B cell (primary cell): ENCODE data around the gene CSNK2B. TPM values are rescaled to one million over a fixed set of nuclear protein-coding genes. Genes with fewer than 3 reads are reported as not detected.

Experiments used
- ATAC-seq: fragments of 200-7000 bp; cut with Tn5 transposase; one replicate; pipeline ENCODE4 v1.10.0; 2021; ENCODE audit warnings: low read depth, mild to moderate bottlenecking, moderate number of reproducible peaks, moderate library complexity
- CTCF ChIA-PET: fragments of 350-600 bp; sonication (Branson Sonifier 250); formaldehyde crosslinking; loops from one replicate; lab custom pipeline; 2021; ENCODE audit warnings: antibody characterized with exemption, inconsistent platforms; lab: Charles Lee
- POLR2A ChIA-PET: fragments of 350-600 bp; sonication (Branson Sonifier 250); formaldehyde crosslinking; loops from one replicate; lab custom pipeline; 2021; ENCODE audit warnings: antibody characterized with exemption; lab: Charles Lee
- DNase-seq: peaks from one replicate; pipeline ENCODE4 v3.0.0; 2013
- H2AFZ ChIP-seq: 2 replicates; pipeline ENCODE4 v1.6.1; 2012; ENCODE audit warnings: mild to moderate bottlenecking, low read depth, low read length; ENCODE audit not compliant: insufficient read depth, poor library complexity, severe bottlenecking
- H3K27ac ChIP-seq, 2 donors: 1 replicate in 1 of 2; 2 replicates in 1 of 2; pipeline ENCODE4 v1.5.1; 2012 to 2013; ENCODE audit warnings: low read length in 2 of 2, mild to moderate bottlenecking in 2 of 2, moderate library complexity in 1 of 2
- H3K27me3 ChIP-seq, 4 experiments: fragments of 200-600 bp in 1 of 4; sonication (generic) in 1 of 4; replicated peaks in 1 of 4; 1 replicate in 2 of 4; 2 replicates in 2 of 4; pipeline versions ENCODE4 v1.6.1 to v1.7.0; 2013 to 2016; ENCODE audit warnings: low read length in 3 of 4, mild to moderate bottlenecking in 2 of 4, mixed read lengths in 1 of 4, moderate library complexity in 1 of 4; ENCODE audit not compliant: insufficient read depth in 4 of 4, control insufficient read depth in 3 of 4; ENCODE audit errors: control extremely low read depth in 1 of 4
- H3K36me3 ChIP-seq, 2 experiments: replicated peaks in 1 of 2; 1 replicate in 1 of 2; 2 replicates in 1 of 2; pipeline versions ENCODE4 v1.6.1 to v1.7.1; 2013; ENCODE audit warnings: low read length in 1 of 2; ENCODE audit not compliant: insufficient read depth in 2 of 2, control insufficient read depth in 1 of 2; ENCODE audit errors: control extremely low read depth in 1 of 2, extremely low read depth in 1 of 2
- H3K4me1 ChIP-seq, 2 donors: fragments of 200-600 bp in 1 of 2; sonication (generic) in 1 of 2; 1 replicate in 1 of 2; 2 replicates in 1 of 2; pipeline versions ENCODE4 v1.5.1 to v1.6.1; 2013 to 2017; ENCODE audit warnings: low read length in 2 of 2; ENCODE audit not compliant: control insufficient read depth in 2 of 2, insufficient read depth in 2 of 2
- H3K4me2 ChIP-seq: replicated peaks from 2 replicates; pipeline ENCODE3; 2012; ENCODE audit warnings: mild to moderate bottlenecking, low read depth, low read length; ENCODE audit not compliant: poor library complexity, severe bottlenecking
- H3K4me3 ChIP-seq, 5 experiments: fragments of 200-600 bp in 1 of 5; sonication (generic) in 1 of 5; 1 replicate in 3 of 5; 2 replicates in 2 of 5; pipeline versions ENCODE4 v1.5.1 to v1.7.0; 2011 to 2016; ENCODE audit warnings: low read length in 4 of 5, mild to moderate bottlenecking in 4 of 5, low read depth in 2 of 5, control low read depth in 1 of 5, moderate library complexity in 1 of 5; ENCODE audit not compliant: insufficient read depth in 1 of 5; ENCODE audit errors: control extremely low read depth in 1 of 5, extremely low read depth in 1 of 5
- H3K79me2 ChIP-seq: fragments of 200-600 bp; sonication (generic); one replicate; pipeline ENCODE4 v1.6.0; 2016; ENCODE audit warnings: low read length; ENCODE audit not compliant: control insufficient read depth, insufficient read depth
- H3K9ac ChIP-seq: fragments of 200-600 bp; sonication (generic); 2 replicates; pipeline ENCODE4 v1.6.1; 2017; ENCODE audit warnings: mild to moderate bottlenecking, low read length, moderate library complexity
- H3K9me3 ChIP-seq, 3 donors: one replicate each; pipeline versions ENCODE4 v1.6.1 to v1.7.1; 2013; ENCODE audit warnings: low read length in 2 of 3; ENCODE audit not compliant: control insufficient read depth in 2 of 3, insufficient read depth in 1 of 3; ENCODE audit errors: control extremely low read depth in 1 of 3
- H4K20me1 ChIP-seq: 2 replicates; pipeline ENCODE4 v1.6.0; 2012; ENCODE audit warnings: mild to moderate bottlenecking, low read length; ENCODE audit not compliant: insufficient read depth, control insufficient read depth, poor library complexity, severe bottlenecking
- H3K27ac Mint-ChIP-seq: one replicate; pipeline ENCODE4 v1.8.0; 2021; ENCODE audit warnings: mixed read lengths
- H3K27me3 Mint-ChIP-seq: one replicate; pipeline ENCODE4 v1.8.0; 2021; ENCODE audit warnings: mixed read lengths
- H3K4me1 Mint-ChIP-seq: one replicate; pipeline ENCODE4 v1.8.0; 2021; ENCODE audit warnings: mixed read lengths
- H3K4me3 Mint-ChIP-seq: one replicate; pipeline ENCODE4 v1.8.0; 2021; ENCODE audit warnings: mixed read lengths
- H3K9me3 Mint-ChIP-seq: one replicate; pipeline ENCODE4 v1.8.0; 2022; ENCODE audit warnings: mixed read lengths; ENCODE audit not compliant: insufficient read depth
- CTCF ChIP-seq: fragments of 200-600 bp; IDR thresholded peaks from one replicate; pipeline ENCODE4 v1.8.0; 2022; ENCODE audit warnings: antibody characterized with exemption, mild to moderate bottlenecking
- EZH2 ChIP-seq: IDR thresholded peaks from 2 replicates; pipeline ENCODE4 v1.6.1; 2012; ENCODE audit warnings: borderline replicate concordance, low read depth, mild to moderate bottlenecking, moderate library complexity, low read length; ENCODE audit not compliant: insufficient read depth, poor library complexity, severe bottlenecking
- WGBS: methylation state at CpG from one replicate; pipeline ENCODE4 v1.1.5; 2013; ENCODE audit warnings: missing lambda C conversion rate; ENCODE audit not compliant: insufficient coverage; 5-methylcytosine and 5-hydroxymethylcytosine counted together
- intact Hi-C: fragments of 100-400 bp; cut with micrococcal nuclease; formaldehyde crosslinking; loops from one replicate; pipeline ENCODE4 v1.10.0; 2022
- polyA plus RNA-seq: library from polyadenylated mRNA; depleted of rRNA; stranded (reverse); fragments of >200 nt; gene quantifications from 2 replicates; pipeline ENCODE4 v1.2.3, GENCODE V29; 2012
- total RNA-seq, 2 donors: library from RNA; stranded (reverse); fragments of 120-200 nt in 1 of 2; gene quantifications; 1 replicate in 1 of 2; 2 replicates in 1 of 2; pipeline versions ENCODE4 v1.2.3 to v1.2.4, GENCODE V29; 2013 to 2022

The CSNK2B gene
- total and polyA plus RNA-seq, 2 donors (not counting 1 experiment from before 2014, with no cell fraction given): 142 to 146 TPM

GRCh38 chr6:31633447-31633846 lies 32.4 kb upstream of the CSNK2B start:
- CTCF ChIA-PET: interaction anchor here (1.4 kb wide), 1 partner anchor 82 kb away, joined by 4 read pairs; no protein-coding TSS in a partner anchor
- WGBS: 100% methylated on average over 3 of the region's 7 CpGs

More at GRCh38 chr6:31633447-31633846, 32.4 kb upstream of the CSNK2B start:
- ATAC-seq: no peak
- POLR2A ChIA-PET: interaction anchor here (2.0 kb wide), 1 partner anchor 19 kb away, joined by 6 read pairs; the partner anchor contains the start of gene BAG6
- TF ChIP-seq CTCF (no peak), EZH2 (no peak)
- peaks cover 6% of the 10 kb centered on the region for H3K79me2 ChIP-seq
- H3K27ac Mint-ChIP-seq: no peak overlapping the region
- no peaks in the 10 kb centered on the region for H3K4me1 Mint-ChIP-seq
- H3K9me3 Mint-ChIP-seq: no peaks in the 10 kb centered on the region
- H3K4me3 Mint-ChIP-seq: no peak overlapping the region
- no peaks in the 10 kb centered on the region for H3K9me3 ChIP-seq
- peaks cover 7 to 84% of the 10 kb centered on the region in 2 experiments for H3K36me3 ChIP-seq
- no peaks in the 10 kb centered on the region for H3K4me1 ChIP-seq
- peaks cover 39% of the 10 kb centered on the region for H4K20me1 ChIP-seq
- no peaks in the 10 kb centered on the region for H3K27me3 ChIP-seq
- H3K27me3 Mint-ChIP-seq: no peaks in the 10 kb centered on the region
- intact Hi-C loops: no loop called here
- no peak overlapping the region for H3K9ac ChIP-seq
- H3K4me3 ChIP-seq: no peak overlapping the region
- H3K27ac ChIP-seq: no peak overlapping the region
- no peak for DNase-seq
- no peak overlapping the region for H2AFZ ChIP-seq
- H3K4me2 ChIP-seq: no peak overlapping the region
